GM12891 (cell line): ENCODE measurements around the gene PDHB.

ENCODE experiments used
- POLR2A ChIP-seq: IDR thresholded peaks from 2 replicates; pipeline ENCODE4 v1.6.1; 2011; ENCODE audit warnings: low read depth, low read length, control low read depth
- POLR2AphosphoS5 ChIP-seq: IDR thresholded peaks from 2 replicates; pipeline ENCODE4 v1.6.1; 2011; ENCODE audit warnings: low read depth, low read length, control low read depth
- POU2F2 ChIP-seq: IDR thresholded peaks from 2 replicates; pipeline ENCODE4 v1.6.1; 2011; ENCODE audit warnings: low read depth, mild to moderate bottlenecking, control low read depth, low read length, moderate library complexity
- SPI1 ChIP-seq: IDR thresholded peaks from 2 replicates; pipeline ENCODE4 v1.6.1; 2011; ENCODE audit warnings: low read depth, low read length, control low read depth
- TAF1 ChIP-seq: IDR thresholded peaks from 2 replicates; pipeline ENCODE4 v1.6.1; 2011; ENCODE audit warnings: low read depth, low read length, control low read depth

GRCh38 chr3:58409663-58410062 lies 24.0 kb downstream of the PDHB start:
- TF ChIP-seq POLR2A (no peak), POLR2AphosphoS5 (no peak), TAF1 (no peak), SPI1 (no peak), POU2F2 (no peak)
